Thymus (tissue), 11 donors: Measurements from ENCODE around the gene ITPR1. TPM values are rescaled to one million over a fixed set of nuclear protein-coding genes. Genes with fewer than 3 reads are reported as not detected.

Source experiments
- DNase-seq, 9 donors: peaks; one replicate each; pipeline ENCODE4 v3.0.0-alpha.2; 2013; ENCODE audit warnings: low spot score in 9 of 9, low read depth in 6 of 9, missing footprints in 1 of 9
- H3K27ac ChIP-seq, 2 donors: one replicate each; pipeline ENCODE4 v1.5.1; 2013; ENCODE audit warnings: control low read depth in 1 of 2, low read depth in 1 of 2, low read length in 1 of 2, mild to moderate bottlenecking in 1 of 2, moderate library complexity in 1 of 2
- H3K27me3 ChIP-seq, 2 donors: one replicate each; pipeline ENCODE4 v1.5.1; 2013; ENCODE audit warnings: low read length in 1 of 2; ENCODE audit not compliant: control insufficient read depth in 2 of 2, insufficient read depth in 1 of 2
- H3K36me3 ChIP-seq, 2 donors: one replicate each; pipeline ENCODE4 v1.5.1; 2013; ENCODE audit warnings: low read length in 1 of 2, mild to moderate bottlenecking in 1 of 2, moderate library complexity in 1 of 2; ENCODE audit not compliant: control insufficient read depth in 2 of 2, insufficient read depth in 2 of 2
- H3K4me1 ChIP-seq, 2 donors: one replicate each; pipeline ENCODE4 v1.5.1; 2013; ENCODE audit warnings: low read length in 2 of 2; ENCODE audit not compliant: control insufficient read depth in 2 of 2, insufficient read depth in 2 of 2
- H3K4me3 ChIP-seq, 2 donors: one replicate each; pipeline ENCODE4 v1.5.1; 2013; ENCODE audit warnings: low read length in 2 of 2, control low read depth in 1 of 2, mild to moderate bottlenecking in 1 of 2
- H3K9me3 ChIP-seq, 2 donors: one replicate each; pipeline ENCODE4 v1.5.1; 2013; ENCODE audit warnings: low read length in 1 of 2, mild to moderate bottlenecking in 1 of 2; ENCODE audit not compliant: control insufficient read depth in 2 of 2, insufficient read depth in 1 of 2
- WGBS: extraction: QIAGEN DNeasy Blood & Tissue Kit; methylation state at CpG from one replicate; pipeline ENCODE4 v1.1.7; 2013; 5-methylcytosine and 5-hydroxymethylcytosine counted together
- polyA plus RNA-seq: library from polyadenylated mRNA; stranded (reverse); fragments of 200-250 nt; gene quantifications from one replicate; pipeline ENCODE4 v1.2.3, GENCODE V29; 2013
- total RNA-seq: library from RNA; stranded (reverse); fragments of 120-200 nt; gene quantifications from one replicate; pipeline ENCODE4 v1.2.4, GENCODE V29; 2013
- donor health status: healthy.

The ITPR1 gene
- total and polyA plus RNA-seq, 2 donors = 23.9 to 36.6 TPM

DNA sequence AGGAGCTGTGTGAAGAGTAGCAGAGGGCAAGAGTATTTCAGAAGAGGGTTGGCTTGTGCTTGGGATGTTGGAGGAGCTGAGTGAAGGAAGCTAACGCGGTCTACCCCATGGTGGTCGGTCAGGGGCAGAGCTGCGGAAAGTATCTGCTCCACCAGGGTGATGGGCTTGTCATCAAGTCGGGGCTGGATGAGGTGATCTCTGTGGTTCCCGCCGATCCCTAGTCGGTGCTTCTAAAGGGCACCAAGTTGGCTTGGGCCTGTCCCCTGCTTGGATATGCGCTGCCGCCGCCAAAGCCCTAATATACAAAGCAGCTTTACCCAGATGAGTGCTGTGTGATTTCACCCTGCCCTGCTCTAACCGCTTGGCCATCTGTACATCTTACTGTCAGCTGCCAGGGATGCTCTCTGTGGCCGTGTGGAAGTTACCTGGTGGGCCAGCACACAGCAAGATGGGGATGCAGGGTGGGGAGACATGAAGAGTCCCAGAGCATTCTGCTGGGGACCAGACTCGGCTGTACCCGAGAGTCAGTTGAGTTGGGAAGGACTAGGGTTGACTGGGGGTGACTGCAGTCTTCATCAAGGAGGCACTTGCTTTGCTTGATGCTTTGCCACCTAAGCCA is 260.0 kb downstream of the ITPR1 start:
- no peak for DNase-seq
- Histone ChIP-seq H3K4me1 (peaks cover 0 to 20% of the 10 kb centered on the region in 2 donors), H3K27me3 (no peaks in the 10 kb centered on the region), H3K9me3 (no peaks in the 10 kb centered on the region), H3K36me3 (peaks cover 7 to 23% of the 10 kb centered on the region in 2 donors), H3K27ac (no peak overlapping the region), H3K4me3 (no peak overlapping the region)
- 97% methylated on average over 15 of the region's 15 CpGs for WGBS

DNA sequence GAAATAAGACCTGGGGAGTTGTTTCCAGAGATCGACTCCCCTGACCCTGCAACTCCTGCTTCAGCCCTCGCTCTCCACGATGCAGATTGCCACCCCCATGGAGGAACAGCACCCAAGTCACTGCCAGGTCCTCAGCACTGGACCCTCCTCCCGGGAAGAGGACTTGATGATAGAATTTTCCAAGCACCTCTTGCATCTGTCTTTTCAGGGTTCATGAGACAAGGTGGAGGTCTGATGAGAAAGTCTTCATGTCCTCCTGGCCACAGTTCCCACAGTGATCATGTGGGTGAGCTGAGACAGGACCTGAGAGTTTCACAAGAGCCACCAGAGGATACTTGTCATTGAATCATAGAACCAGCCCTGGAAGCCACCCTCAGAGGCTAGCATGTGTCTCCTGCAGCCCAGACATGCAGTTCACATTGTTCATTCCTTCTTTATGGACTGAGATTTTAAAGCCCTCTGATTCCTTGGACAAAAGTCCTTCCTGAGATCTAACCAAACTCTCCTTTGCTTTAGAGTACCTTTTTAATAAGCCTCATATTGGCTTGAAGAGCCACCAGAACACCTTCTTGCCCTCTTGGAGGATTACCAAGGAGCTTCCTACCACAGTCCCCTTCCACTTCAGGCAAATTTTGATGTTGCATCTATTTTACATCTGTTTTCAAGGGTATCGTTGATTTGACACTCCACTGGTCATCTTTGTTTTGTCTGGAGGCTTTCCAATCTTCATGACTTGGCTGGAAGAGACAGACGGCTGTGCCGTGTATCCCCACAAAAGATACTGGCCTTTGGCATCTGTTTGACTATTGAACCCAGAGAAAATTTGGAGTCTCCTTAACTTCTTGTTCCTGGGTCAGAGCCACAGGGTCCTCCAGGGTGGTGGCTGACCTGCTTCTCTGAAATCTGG is 261.3 kb downstream of the ITPR1 start:
- no peaks in the 10 kb centered on the region for H3K27me3 ChIP-seq
- peaks cover 0 to 21% of the 10 kb centered on the region in 2 donors for H3K4me1 ChIP-seq
- no peak for DNase-seq
- no peaks in the 10 kb centered on the region for H3K9me3 ChIP-seq
- 94% methylated on average over 7 of the region's 7 CpGs for WGBS
- H3K27ac ChIP-seq = no peak overlapping the region
- peaks cover 12 to 29% of the 10 kb centered on the region in 2 donors for H3K36me3 ChIP-seq
- no peak overlapping the region for H3K4me3 ChIP-seq

DNA sequence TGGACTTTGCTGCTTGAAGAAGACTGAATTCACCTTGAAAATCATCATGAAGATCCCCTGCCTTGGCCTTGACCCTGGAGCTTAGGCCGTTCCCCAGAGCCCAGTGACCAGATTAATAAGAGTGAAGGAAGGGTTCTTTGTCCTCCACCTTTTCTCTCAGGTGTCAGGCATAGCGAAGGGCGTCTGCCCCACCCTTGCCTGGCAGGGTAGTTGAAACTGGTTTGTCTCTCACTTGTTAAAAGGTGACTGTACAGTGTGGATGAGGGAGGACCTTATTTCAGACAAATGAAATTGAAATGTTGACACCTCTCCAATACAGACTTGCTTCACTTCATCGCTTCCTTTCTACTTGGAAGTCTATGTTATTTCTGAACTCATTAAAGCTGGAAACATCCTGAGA is 262.4 kb downstream of the ITPR1 start:
- Histone ChIP-seq H3K9me3 (peaks cover 0 to 1% of the 10 kb centered on the region in 2 donors), H3K27ac (no peak overlapping the region), H3K4me3 (no peak overlapping the region), H3K36me3 (peaks cover 12 to 35% of the 10 kb centered on the region in 2 donors), H3K27me3 (no peaks in the 10 kb centered on the region), H3K4me1 (peaks cover 0 to 17% of the 10 kb centered on the region in 2 donors)
- WGBS = 97% methylated on average over 4 of the region's 4 CpGs
- no peak for DNase-seq

DNA sequence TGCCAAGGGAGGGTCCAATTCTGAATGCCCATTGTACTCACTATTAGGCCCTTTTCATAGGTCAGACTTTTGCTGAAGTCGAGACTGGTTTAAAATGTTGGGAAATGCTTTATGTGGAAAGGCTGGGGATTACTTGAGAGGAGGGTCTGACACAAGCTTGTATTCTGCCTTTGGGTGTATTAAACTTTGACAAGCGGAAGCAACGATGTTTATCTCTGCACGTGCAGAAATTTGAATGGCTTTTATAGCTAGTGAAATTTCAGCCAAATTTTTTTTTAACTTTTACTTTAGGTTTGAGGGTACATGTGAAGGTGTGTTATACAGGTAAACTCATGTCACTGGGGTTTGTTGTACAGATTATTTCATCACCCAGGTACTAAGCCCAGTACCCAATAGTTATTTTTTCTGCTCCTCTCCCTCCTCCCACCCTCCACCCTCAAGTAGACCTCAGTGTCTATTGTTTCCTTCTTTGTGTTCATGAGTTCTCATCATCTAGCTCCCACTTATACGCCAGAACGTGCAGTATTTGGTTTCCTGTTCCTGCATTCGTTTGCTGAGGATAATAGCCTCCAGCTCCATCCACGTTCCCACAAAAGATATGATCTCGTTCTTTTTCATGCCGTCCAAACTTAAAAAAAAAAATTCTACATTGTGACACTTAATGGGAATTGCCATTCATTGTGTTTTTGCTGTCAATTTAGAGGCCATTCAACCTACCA is 263.1 kb downstream of the ITPR1 start:
- no peak overlapping the region for H3K27ac ChIP-seq
- 73% methylated on average over 10 of the region's 10 CpGs for WGBS

DNA sequence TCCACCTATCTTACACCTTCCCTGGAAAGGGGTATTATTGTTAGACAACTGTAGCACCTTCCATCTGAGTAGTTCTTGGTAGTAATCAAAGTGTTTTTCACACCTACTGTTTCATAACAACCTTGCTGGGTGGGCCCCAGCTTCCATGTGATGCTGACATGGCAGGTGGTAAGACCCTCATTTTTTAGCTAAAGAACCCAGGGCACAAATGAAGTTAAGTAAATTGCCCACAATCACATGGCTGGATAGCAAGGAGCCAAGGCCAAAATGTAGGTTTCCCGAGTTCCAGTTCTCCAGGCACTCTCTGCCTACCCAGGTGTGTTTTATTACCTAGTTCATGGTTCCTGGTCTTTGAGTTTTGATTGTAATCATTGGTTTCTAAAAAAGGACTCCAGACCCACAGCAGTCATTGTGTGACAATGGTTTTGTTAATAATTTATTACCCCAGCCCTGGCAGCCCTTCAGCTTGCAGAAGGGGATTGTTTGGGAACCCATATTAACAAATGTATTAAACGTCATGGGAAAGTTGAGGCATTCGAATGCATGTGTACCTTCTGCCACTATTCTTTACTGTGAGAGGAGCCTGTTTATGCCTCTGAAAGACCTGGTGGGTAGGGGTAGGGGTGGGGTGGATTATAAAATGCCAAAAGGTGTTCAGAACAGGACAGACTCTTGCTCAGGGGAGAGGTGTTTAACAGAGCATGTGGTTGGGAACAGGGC is 263.9 kb downstream of the ITPR1 start:
- 84% methylated on average over 3 of the region's 3 CpGs for WGBS
- Histone ChIP-seq H3K27me3 (no peaks in the 10 kb centered on the region), H3K27ac (no peak overlapping the region), H3K36me3 (peaks cover 12 to 39% of the 10 kb centered on the region in 2 donors), H3K9me3 (peaks cover 0 to 2% of the 10 kb centered on the region in 2 donors), H3K4me1 (peaks cover 0 to 10% of the 10 kb centered on the region in 2 donors), H3K4me3 (no peak overlapping the region)
- DNase-seq = no peak

More for the DNA sequence above, 263.1 kb downstream of the ITPR1 start:
- Histone ChIP-seq H3K9me3 (peaks cover 0 to 2% of the 10 kb centered on the region in 2 donors), H3K4me1 (peaks cover 0 to 11% of the 10 kb centered on the region in 2 donors), H3K36me3 (peaks cover 12 to 39% of the 10 kb centered on the region in 2 donors), H3K4me3 (no peak overlapping the region), H3K27me3 (no peaks in the 10 kb centered on the region)
- no peak for DNase-seq

DNA sequence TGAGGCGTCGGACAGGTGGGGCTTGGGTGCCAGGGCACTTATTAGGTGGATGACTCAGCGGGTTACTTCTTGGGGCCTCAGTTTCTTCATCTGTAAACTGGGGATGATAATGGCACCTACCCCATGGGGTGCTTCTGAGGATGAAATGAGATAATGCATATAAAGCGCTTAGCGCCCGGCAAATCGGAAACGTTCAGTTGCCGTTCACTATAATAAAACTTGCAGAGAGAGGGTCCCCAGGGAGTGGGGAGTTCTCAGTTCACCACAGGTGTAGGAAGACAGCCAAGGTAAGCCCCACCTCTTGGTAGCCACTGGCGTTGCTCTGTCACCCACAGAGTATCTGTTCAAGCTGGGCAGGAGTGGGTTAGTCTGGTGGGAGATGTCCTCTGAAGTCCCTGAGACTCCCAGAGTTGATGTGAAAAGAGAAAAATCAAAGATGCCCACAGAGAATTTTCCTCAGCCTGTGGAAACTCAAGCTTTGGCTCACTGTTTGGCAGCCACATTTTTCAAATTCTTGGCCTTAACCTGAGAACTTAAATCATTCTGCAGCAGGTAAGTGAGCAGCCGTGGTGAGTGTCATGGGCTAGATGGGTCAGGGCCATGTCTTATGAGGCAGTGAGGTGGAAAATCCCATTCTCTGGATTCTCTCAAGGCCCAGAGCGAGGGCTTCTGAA is 264.6 kb downstream of the ITPR1 start:
- no peak for DNase-seq
- Histone ChIP-seq H3K36me3 (peaks cover 12 to 43% of the 10 kb centered on the region in 2 donors), H3K9me3 (peaks cover 0 to 2% of the 10 kb centered on the region in 2 donors), H3K4me1 (peaks cover 0 to 3% of the 10 kb centered on the region in 2 donors), H3K4me3 (no peak overlapping the region), H3K27ac (no peak overlapping the region), H3K27me3 (no peaks in the 10 kb centered on the region)
- 98% methylated on average over 12 of the region's 12 CpGs for WGBS

DNA sequence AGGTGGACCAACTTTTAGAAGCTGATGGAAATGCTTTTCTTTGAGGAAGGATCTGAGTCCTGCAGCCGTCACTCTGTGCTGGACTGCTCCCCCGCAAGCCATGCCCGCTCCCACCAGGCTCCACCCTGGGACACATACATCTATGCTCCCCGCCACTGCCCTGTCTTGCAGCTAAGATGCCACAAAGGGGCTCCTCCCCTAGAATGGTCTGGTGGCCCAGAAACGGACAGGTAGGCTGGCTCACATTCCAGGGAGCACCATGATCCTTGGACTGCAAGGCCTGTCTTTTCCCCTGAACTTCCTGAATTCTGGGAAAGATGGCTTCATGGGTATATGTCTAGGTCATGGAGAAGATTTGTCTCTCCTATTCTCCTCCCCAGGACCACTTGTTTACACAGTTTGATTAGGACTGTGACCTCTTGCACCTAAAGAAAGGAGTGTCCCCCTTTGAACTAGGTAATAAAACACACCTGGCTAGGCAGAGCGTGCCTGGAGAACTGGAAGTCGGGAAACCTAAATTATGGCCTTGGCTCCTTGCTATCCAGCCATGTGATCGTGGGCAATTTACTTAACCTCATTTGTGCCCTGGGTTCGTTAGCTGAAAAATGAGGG is 265.2 kb downstream of the ITPR1 start:
- H3K9me3 ChIP-seq = peaks cover 0 to 2% of the 10 kb centered on the region in 2 donors
- H3K36me3 ChIP-seq = peaks cover 12 to 36% of the 10 kb centered on the region in 2 donors
- peaks cover 0 to 3% of the 10 kb centered on the region in 2 donors for H3K4me1 ChIP-seq
- no peak overlapping the region for H3K27ac ChIP-seq
- H3K27me3 ChIP-seq = no peaks in the 10 kb centered on the region
- DNase-seq = no peak
- no peak overlapping the region for H3K4me3 ChIP-seq
- WGBS = 97% methylated on average over 9 of the region's 9 CpGs
